Pancreas (tissue), 10 donors: Measurements from ENCODE around the gene KCND2. TPM values are rescaled to one million over a fixed set of nuclear protein-coding genes. Genes with fewer than 3 reads are reported as not detected.

Experiments
- ATAC-seq, 4 donors: fragments of 200-7000 bp; cut with Tn5 transposase; one replicate each; pipeline versions ENCODE4 v1.8.0 to v1.9.1; 2020; ENCODE audit warnings: mild to moderate bottlenecking in 4 of 4, moderate library complexity in 4 of 4
- DNase-seq, 6 donors: peaks; one replicate each; pipeline ENCODE4 v3.0.0-alpha.2; 2020
- FAIRE-seq: peaks from 2 replicates; lab custom pipeline; 2012; peaks lifted over from hg19 to GRCh38; lab: Jason Lieb, UNC
- H3K27ac ChIP-seq, 4 donors: fragments of 200-600 bp; sonication (generic); 1 replicate in 3 of 4; 2 replicates in 1 of 4; pipeline versions ENCODE4 v1.5.0 to v1.8.0; 2020
- H3K27me3 ChIP-seq, 4 donors: fragments of 200-600 bp; one replicate each; pipeline ENCODE4 v1.8.0; 2021
- H3K36me3 ChIP-seq, 3 donors: fragments of 200-600 bp; sonication (generic) in 1 of 3; one replicate each; pipeline versions ENCODE4 v1.5.0 to v1.8.0; 2020 to 2021
- H3K4me1 ChIP-seq, 3 donors: fragments of 200-600 bp; one replicate each; pipeline ENCODE4 v1.8.0; 2021
- H3K4me3 ChIP-seq, 4 donors: fragments of 200-600 bp; sonication (generic) in 2 of 4; one replicate each; pipeline versions ENCODE4 v1.5.0 to v1.8.0; 2020 to 2021
- H3K9me3 ChIP-seq, 4 donors: fragments of 200-600 bp; one replicate each; pipeline ENCODE4 v1.8.0; 2021
- WGBS, 2 donors: extraction: QIAGEN DNeasy Blood & Tissue Kit; methylation state at CpG; one replicate each; pipeline ENCODE4 v1.1.7; 2013; 5-methylcytosine and 5-hydroxymethylcytosine counted together
- intact Hi-C, 3 donors: fragments of 100-400 bp; cut with DNase I; formaldehyde crosslinking; loops; one replicate each; pipeline versions ENCODE4 v1.11.1 to v1.14.2; 2022
- polyA plus RNA-seq, 2 donors: library from polyadenylated mRNA; stranded (reverse); fragments of 200-250 nt; gene quantifications; one replicate each; pipeline ENCODE4 v1.2.3, GENCODE V29; 2013
- total RNA-seq, 6 donors: library from RNA; stranded (reverse); fragmentation: NEBNext Ultra II Directional in 4 of 6; extraction: Animal tissue kit (Norgen Biotek cat#: 25700) in 4 of 6; gene quantifications; one replicate each; pipeline versions ENCODE4 v1.2.1 to v1.2.4, GENCODE V29; 2021 to 2023
- TF ChIP-seq, protein P1 (sequence below), 4 donors: fragments of 200-600 bp; sonication (generic) in 3 of 4; IDR thresholded peaks; one replicate each; pipeline versions ENCODE4 v1.5.0 to v1.8.0; 2021; ENCODE audit warnings: antibody characterized with exemption in 4 of 4
- donor health status: healthy with polysubstance abuse.
- donor health status: DM: no; HTN: no; CAD: no; lungs with moderate emphysema.
- donor health status: DM: no; HTN: no; CAD: no.
- donor health status: control.
- donor health status: control.
- donor health status: Bipolar disorder and iron deficiency.
- donor health status: DM: yes; HTN: yes; CAD: no.
- donor health status: DM: no; HTN: no; CAD: no.
- donor health status: DM: no; HTN: no; CAD: no.
- donor health status: DM: yes; HTN: yes; CAD: no.

Gene KCND2
- total and polyA plus RNA-seq, 8 donors, result 0.11 to 1.2 (median 0.27) TPM

DNA sequence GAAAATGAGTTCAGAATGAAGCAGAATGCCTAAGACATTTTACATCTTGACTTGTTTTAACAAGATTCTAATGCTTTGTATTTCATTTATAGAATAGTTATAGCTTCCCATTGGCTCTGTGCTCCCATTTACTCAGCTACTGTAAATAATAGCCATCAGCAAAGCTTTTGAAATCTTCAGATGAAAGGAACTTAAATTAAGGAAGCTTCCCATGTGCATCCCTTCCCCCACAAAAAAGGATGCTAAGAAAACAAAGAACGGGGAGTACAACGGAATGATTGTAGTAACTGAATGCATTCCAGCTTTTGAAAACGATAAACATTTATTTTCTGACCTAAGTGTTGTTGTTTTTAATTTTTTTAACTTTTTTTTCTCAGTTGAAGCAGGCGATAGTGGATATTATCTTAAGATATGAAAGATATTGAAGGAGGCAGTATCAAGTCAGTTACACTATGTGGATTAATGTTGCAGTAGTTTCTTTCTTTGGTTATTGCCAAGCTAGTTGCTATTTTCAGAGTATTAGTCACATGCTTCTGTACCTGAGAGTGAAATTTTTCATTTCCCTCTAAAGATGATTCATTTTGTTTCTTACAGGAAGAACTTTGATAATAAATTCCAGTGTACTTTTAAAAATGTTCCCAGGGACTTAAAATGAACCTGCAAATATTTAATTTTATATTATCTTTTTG, 129.2 kb downstream of the KCND2 start:
- no peak for FAIRE-seq

DNA sequence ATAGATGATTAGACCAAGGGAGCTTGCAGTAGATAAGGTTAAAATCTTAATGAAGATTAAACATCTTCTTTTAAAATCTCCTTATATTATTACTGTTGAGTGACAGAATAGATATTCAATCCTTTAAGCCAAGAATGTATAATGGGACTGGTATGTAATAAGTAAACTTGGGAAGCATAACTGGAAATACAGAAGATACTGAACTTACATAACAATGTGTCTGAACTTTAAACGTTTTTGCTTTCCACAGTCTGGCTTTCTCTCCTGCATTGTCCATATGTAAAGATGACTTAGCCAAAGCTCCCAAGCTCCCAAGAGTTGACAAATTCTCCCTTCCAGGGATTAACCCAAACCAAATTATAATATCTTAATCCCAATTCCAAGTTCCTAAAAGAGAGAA, 129.8 kb downstream of the KCND2 start:
- Histone ChIP-seq H3K4me3 (no peak overlapping the region), H3K27ac (peak overlapping the region in 2 of 4 donors; percentile 60 to 73), H3K9me3 (no peaks in the 10 kb centered on the region), H3K4me1 (peaks cover 0 to 6% (median 0%) of the 10 kb centered on the region in 3 donors), H3K36me3 (no peaks in the 10 kb centered on the region), H3K27me3 (no peaks in the 10 kb centered on the region)
- DNase-seq (no peak), FAIRE-seq (no peak), ATAC-seq (peak in 2 of 4 donors; percentile 39 to 49)
- TF ChIP-seq, protein P1, sequence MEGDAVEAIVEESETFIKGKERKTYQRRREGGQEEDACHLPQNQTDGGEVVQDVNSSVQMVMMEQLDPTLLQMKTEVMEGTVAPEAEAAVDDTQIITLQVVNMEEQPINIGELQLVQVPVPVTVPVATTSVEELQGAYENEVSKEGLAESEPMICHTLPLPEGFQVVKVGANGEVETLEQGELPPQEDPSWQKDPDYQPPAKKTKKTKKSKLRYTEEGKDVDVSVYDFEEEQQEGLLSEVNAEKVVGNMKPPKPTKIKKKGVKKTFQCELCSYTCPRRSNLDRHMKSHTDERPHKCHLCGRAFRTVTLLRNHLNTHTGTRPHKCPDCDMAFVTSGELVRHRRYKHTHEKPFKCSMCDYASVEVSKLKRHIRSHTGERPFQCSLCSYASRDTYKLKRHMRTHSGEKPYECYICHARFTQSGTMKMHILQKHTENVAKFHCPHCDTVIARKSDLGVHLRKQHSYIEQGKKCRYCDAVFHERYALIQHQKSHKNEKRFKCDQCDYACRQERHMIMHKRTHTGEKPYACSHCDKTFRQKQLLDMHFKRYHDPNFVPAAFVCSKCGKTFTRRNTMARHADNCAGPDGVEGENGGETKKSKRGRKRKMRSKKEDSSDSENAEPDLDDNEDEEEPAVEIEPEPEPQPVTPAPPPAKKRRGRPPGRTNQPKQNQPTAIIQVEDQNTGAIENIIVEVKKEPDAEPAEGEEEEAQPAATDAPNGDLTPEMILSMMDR (IDR thresholded peaks at IDR 0.05), result no peak
- intact Hi-C loops, result no loop called here
- WGBS, 2 donors, result 3 to 5% methylated on average over 1 of the region's 1 CpG

More for the DNA sequence above, 129.2 kb downstream of the KCND2 start:
- Histone ChIP-seq H3K27ac (peak overlapping the region in 2 of 4 donors; percentile 60 to 73), H3K36me3 (no peaks in the 10 kb centered on the region), H3K9me3 (no peaks in the 10 kb centered on the region), H3K4me1 (peaks cover 0 to 6% (median 0%) of the 10 kb centered on the region in 3 donors), H3K27me3 (no peaks in the 10 kb centered on the region), H3K4me3 (no peak overlapping the region)
- intact Hi-C loops, result no loop called here
- WGBS, 2 donors, result 24 to 29% methylated on average over 4 of the region's 4 CpGs
- TF ChIP-seq, protein P1 (IDR thresholded peaks at IDR 0.05), result no peak
- ATAC-seq, result peak in 3 of 4 donors; percentile 57 to 84 (median 80)
- no peak for DNase-seq

GRCh38 chr7:120404042-120404441, 131.1 kb downstream of the KCND2 start:
- ATAC-seq (peak in 2 of 4 donors; percentile 78 to 81), FAIRE-seq (no peak), DNase-seq (no peak)
- TF ChIP-seq, protein P1 (IDR thresholded peaks at IDR 0.05), result no peak
- intact Hi-C loops, result no loop called here
- 26 to 34% methylated on average over 1 of the region's 1 CpG for WGBS, 2 donors
- H3K27me3 ChIP-seq, result no peaks in the 10 kb centered on the region
- H3K4me3 ChIP-seq, result no peak overlapping the region
- no peaks in the 10 kb centered on the region for H3K9me3 ChIP-seq
- H3K27ac ChIP-seq, result peak overlapping the region in 2 of 4 donors; percentile 60 to 61
- no peaks in the 10 kb centered on the region for H3K36me3 ChIP-seq
- peaks cover 0 to 6% (median 0%) of the 10 kb centered on the region in 3 donors for H3K4me1 ChIP-seq

- Histone ChIP-seq H3K36me3 (no peaks in the 10 kb centered on the region), H3K9me3 (no peaks in the 10 kb centered on the region), H3K27ac (no peak overlapping the region), H3K27me3 (no peaks in the 10 kb centered on the region), H3K4me1 (peaks cover 0 to 6% (median 0%) of the 10 kb centered on the region in 3 donors), H3K4me3 (no peak overlapping the region)
- DNase-seq (no peak), ATAC-seq (no peak), FAIRE-seq (no peak)
- intact Hi-C loops, result no loop called here
- TF ChIP-seq, protein P1 (IDR thresholded peaks at IDR 0.05), result no peak
Measured at GRCh38 chr7:120405652-120406051, 132.7 kb downstream of the KCND2 start.

GRCh38 chr7:120407010-120407409, 134.0 kb downstream of the KCND2 start:
- WGBS, 2 donors, result 70 to 81% methylated on average over 5 of the region's 5 CpGs
- no peak for FAIRE-seq

More at GRCh38 chr7:120407010-120407409, 134.0 kb downstream of the KCND2 start:
- DNase-seq (no peak), ATAC-seq (no peak)
- H3K27me3 ChIP-seq, result no peaks in the 10 kb centered on the region
- TF ChIP-seq, protein P1 (IDR thresholded peaks at IDR 0.05), result no peak
- H3K4me3 ChIP-seq, result no peak overlapping the region
- no peaks in the 10 kb centered on the region for H3K9me3 ChIP-seq
- H3K4me1 ChIP-seq, result peaks cover 0 to 6% (median 0%) of the 10 kb centered on the region in 3 donors
- H3K27ac ChIP-seq, result no peak overlapping the region
- intact Hi-C loops, result no loop called here
- H3K36me3 ChIP-seq, result no peaks in the 10 kb centered on the region
